Astrocyte (in vitro differentiated cells and primary cell): ENCODE data around the gene DDB1. TPM values are rescaled to one million over a fixed set of nuclear protein-coding genes. Genes with fewer than 3 reads are reported as not detected.

Experiments used
- DNase-seq: peaks from one replicate; pipeline ENCODE4 v3.0.0-alpha.2; 2010; ENCODE audit warnings: low read depth
- FAIRE-seq: peaks from 2 replicates; lab custom pipeline; 2011; peaks lifted over from hg19 to GRCh38; lab: Jason Lieb, UNC
- H2AFZ ChIP-seq: 2 replicates; pipeline ENCODE4 v1.6.0; 2012; ENCODE audit warnings: low read depth, low read length, inconsistent platforms
- H3K27ac ChIP-seq: 2 replicates; pipeline ENCODE4 v1.5.1; 2011; ENCODE audit warnings: low read depth, low read length, inconsistent platforms
- H3K27me3 ChIP-seq: 2 replicates; pipeline ENCODE4 v1.6.0; 2011; ENCODE audit warnings: low read length, inconsistent platforms; ENCODE audit not compliant: insufficient read depth
- H3K36me3 ChIP-seq: 2 replicates; pipeline ENCODE4 v1.5.1; 2011; ENCODE audit warnings: low read length, inconsistent platforms; ENCODE audit not compliant: insufficient read depth
- H3K4me1 ChIP-seq: 2 replicates; pipeline ENCODE4 v1.5.1; 2011; ENCODE audit warnings: low read length, inconsistent platforms; ENCODE audit not compliant: insufficient read depth
- H3K4me2 ChIP-seq: 2 replicates; pipeline ENCODE4 v1.6.0; 2012; ENCODE audit warnings: low read length, inconsistent platforms
- H3K4me3 ChIP-seq: 2 replicates; pipeline ENCODE4 v1.5.1; 2011; ENCODE audit warnings: low read depth, mild to moderate bottlenecking, low read length, inconsistent platforms; ENCODE audit not compliant: insufficient read depth
- H3K79me2 ChIP-seq: 2 replicates; pipeline ENCODE4 v1.6.0; 2012; ENCODE audit warnings: mild to moderate bottlenecking, low read length, inconsistent platforms; ENCODE audit not compliant: insufficient read depth
- H3K9ac ChIP-seq: 2 replicates; pipeline ENCODE4 v1.6.0; 2012; ENCODE audit warnings: mild to moderate bottlenecking, low read length, inconsistent platforms
- H3K9me3 ChIP-seq: 2 replicates; pipeline ENCODE4 v1.5.1; 2012; ENCODE audit warnings: low read depth, mild to moderate bottlenecking, low read length, inconsistent platforms; ENCODE audit not compliant: insufficient read depth
- H4K20me1 ChIP-seq: 2 replicates; pipeline ENCODE4 v1.6.0; 2012; ENCODE audit warnings: low read length, inconsistent platforms; ENCODE audit not compliant: insufficient read depth
- H3K27ac Mint-ChIP-seq: one replicate; pipeline ENCODE4 v1.8.0; 2021; ENCODE audit warnings: mild to moderate bottlenecking, mixed read lengths; ENCODE audit not compliant: unreplicated experiment
- H3K27me3 Mint-ChIP-seq: one replicate; pipeline ENCODE4 v1.8.0; 2021; ENCODE audit warnings: low read depth, mixed read lengths; ENCODE audit not compliant: unreplicated experiment
- H3K36me3 Mint-ChIP-seq: one replicate; pipeline ENCODE4 v1.8.0; 2021; ENCODE audit warnings: low read depth, mixed read lengths; ENCODE audit not compliant: unreplicated experiment
- H3K4me1 Mint-ChIP-seq: one replicate; pipeline ENCODE4 v1.8.0; 2021; ENCODE audit warnings: low read depth, mixed read lengths; ENCODE audit not compliant: unreplicated experiment
- H3K4me3 Mint-ChIP-seq: one replicate; pipeline ENCODE4 v1.8.0; 2021; ENCODE audit warnings: mild to moderate bottlenecking, moderate library complexity, mixed read lengths; ENCODE audit not compliant: unreplicated experiment
- H3K9me3 Mint-ChIP-seq: one replicate; pipeline ENCODE4 v1.8.0; 2021; ENCODE audit warnings: mild to moderate bottlenecking, mixed read lengths; ENCODE audit not compliant: unreplicated experiment
- CTCF ChIP-seq: IDR thresholded peaks from 2 replicates; pipeline ENCODE4 v1.5.1; 2011; ENCODE audit warnings: low read depth, mild to moderate bottlenecking, inconsistent platforms, low read length, moderate library complexity; ENCODE audit not compliant: insufficient read depth
- EZH2 ChIP-seq: IDR thresholded peaks from 2 replicates; pipeline ENCODE4 v1.6.1; 2012; ENCODE audit warnings: mild to moderate bottlenecking, low read length, inconsistent platforms; ENCODE audit not compliant: insufficient read depth
- total RNA-seq: library from RNA; stranded (reverse); gene quantifications from 2 replicates; pipeline ENCODE4 v1.2.1, GENCODE V29; 2021

The DDB1 gene
- total RNA-seq, 1 donor from 2014 or later, result 251 TPM

- Histone ChIP-seq H3K79me2 (no peaks in the 10 kb centered on the region), H3K9me3 (no peaks in the 10 kb centered on the region), H2AFZ (no peak overlapping the region), H3K27me3 (peaks cover 27% of the 10 kb centered on the region), H3K27ac (no peak overlapping the region), H3K4me3 (no peak overlapping the region), H3K4me1 (peaks cover 23% of the 10 kb centered on the region), H3K36me3 (no peaks in the 10 kb centered on the region), H3K9ac (no peak overlapping the region), H4K20me1 (peaks cover 29% of the 10 kb centered on the region), H3K4me2 (no peak overlapping the region)
- H3K27me3 Mint-ChIP-seq, result peaks cover 11% of the 10 kb centered on the region
- peaks cover 3% of the 10 kb centered on the region for H3K9me3 Mint-ChIP-seq
- no peak overlapping the region for H3K4me3 Mint-ChIP-seq
- H3K27ac Mint-ChIP-seq, result no peak overlapping the region
- no peak for FAIRE-seq
- TF ChIP-seq CTCF, result no peak
- peaks cover 11% of the 10 kb centered on the region for H3K4me1 Mint-ChIP-seq
- DNase-seq, result no peak
- H3K36me3 Mint-ChIP-seq, result peaks cover 14% of the 10 kb centered on the region
These were observed 41.8 kb downstream of the DDB1 start for GRCh38 chr11:61290905-61291690.

GRCh38 chr11:61287338-61287977, 45.4 kb downstream of the DDB1 start:
- Histone ChIP-seq H3K36me3 (no peaks in the 10 kb centered on the region), H4K20me1 (peaks cover 11% of the 10 kb centered on the region), H3K27ac (no peak overlapping the region), H3K4me3 (no peak overlapping the region), H3K79me2 (no peaks in the 10 kb centered on the region), H3K4me1 (no peaks in the 10 kb centered on the region), H2AFZ (no peak overlapping the region), H3K4me2 (no peak overlapping the region), H3K27me3 (peaks cover 11% of the 10 kb centered on the region), H3K9ac (no peak overlapping the region), H3K9me3 (no peaks in the 10 kb centered on the region)
- peaks cover 13% of the 10 kb centered on the region for H3K27me3 Mint-ChIP-seq
- DNase-seq (no peak), FAIRE-seq (no peak)
- H3K27ac Mint-ChIP-seq, result no peak overlapping the region
- peaks cover 3% of the 10 kb centered on the region for H3K9me3 Mint-ChIP-seq
- H3K36me3 Mint-ChIP-seq, result peaks cover 36% of the 10 kb centered on the region
- H3K4me1 Mint-ChIP-seq, result no peaks in the 10 kb centered on the region
- TF ChIP-seq CTCF (no peak), EZH2 (no peak)
- H3K4me3 Mint-ChIP-seq, result no peak overlapping the region

GRCh38 chr11:61283613-61284012, 49.3 kb downstream of the DDB1 start:
- H3K4me1 Mint-ChIP-seq, result no peaks in the 10 kb centered on the region

More at GRCh38 chr11:61283613-61284012, 49.3 kb downstream of the DDB1 start:
- peaks cover 8% of the 10 kb centered on the region for H4K20me1 ChIP-seq
- no peak overlapping the region for H3K27ac Mint-ChIP-seq
- peaks cover 11% of the 10 kb centered on the region for H3K27me3 ChIP-seq
- no peak for DNase-seq
- peaks cover 15% of the 10 kb centered on the region for H3K27me3 Mint-ChIP-seq
- peaks cover 7% of the 10 kb centered on the region for H3K9me3 Mint-ChIP-seq
- TF ChIP-seq EZH2 (no peak), CTCF (no peak)
- H3K4me2 ChIP-seq, result no peak overlapping the region
- no peak overlapping the region for H3K4me3 Mint-ChIP-seq
- H3K4me3 ChIP-seq, result no peak overlapping the region
- H2AFZ ChIP-seq, result no peak overlapping the region
- no peaks in the 10 kb centered on the region for H3K36me3 ChIP-seq
- H3K27ac ChIP-seq, result no peak overlapping the region
- H3K9ac ChIP-seq, result no peak overlapping the region
- H3K79me2 ChIP-seq, result no peaks in the 10 kb centered on the region
- no peaks in the 10 kb centered on the region for H3K9me3 ChIP-seq
- FAIRE-seq, result no peak
- peaks cover 47% of the 10 kb centered on the region for H3K36me3 Mint-ChIP-seq
- no peaks in the 10 kb centered on the region for H3K4me1 ChIP-seq
